NCI-H1417 treated with DMSO at 0.1 percent for 48 hours (cell line): ENCODE data around the gene CTRB1.
"Not testable (repeated sequence)": the region's sequence is repeated elsewhere in the genome, so short reads cannot be mapped to it uniquely, and the experiment has no call there.

Source experiments
- DNase-seq: peaks from one replicate; lab custom pipeline; 2025; lab: John Stamatoyannopoulos, UW

The CTRB1 gene

DNA sequence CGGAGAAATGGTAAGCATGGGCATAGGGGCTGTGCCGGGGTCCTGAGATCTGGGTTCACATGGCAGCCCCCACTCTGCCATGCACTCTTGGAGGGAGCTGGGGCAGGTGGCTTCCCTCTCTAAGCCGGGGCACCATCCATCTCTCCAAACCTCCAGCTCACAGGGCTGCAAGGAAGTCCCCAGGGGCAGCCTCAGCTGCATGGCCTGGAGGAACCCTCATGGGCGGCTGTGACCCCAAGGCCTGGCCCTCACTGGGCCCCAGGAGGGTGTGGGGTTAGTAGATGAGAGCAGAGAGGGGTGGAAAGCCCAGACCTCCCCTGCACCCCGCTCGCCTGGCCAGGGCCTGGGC is 14.4 kb upstream of the CTRB1 start:
- no peak for DNase-seq

DNA sequence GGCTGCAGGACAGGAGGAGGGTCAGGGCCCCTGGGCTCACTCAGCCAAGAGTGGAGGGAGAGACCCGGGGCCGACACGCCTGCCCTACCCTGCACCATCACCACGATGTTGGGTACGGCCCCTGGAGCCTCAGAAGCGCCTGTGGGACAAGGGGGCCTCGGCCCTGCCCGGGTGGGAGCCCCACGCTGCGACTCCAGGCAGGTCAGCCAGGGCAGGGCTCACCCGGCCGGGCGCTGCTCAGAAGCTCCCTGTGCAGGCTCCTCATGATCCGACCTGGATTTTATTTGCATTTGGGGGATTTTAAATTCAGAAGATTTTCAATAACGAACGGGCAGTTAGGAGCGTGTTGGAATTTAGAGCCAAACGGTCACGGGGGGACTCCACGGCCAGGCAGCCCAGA is 13.9 kb upstream of the CTRB1 start:
- not testable (repeated sequence) for DNase-seq

DNA sequence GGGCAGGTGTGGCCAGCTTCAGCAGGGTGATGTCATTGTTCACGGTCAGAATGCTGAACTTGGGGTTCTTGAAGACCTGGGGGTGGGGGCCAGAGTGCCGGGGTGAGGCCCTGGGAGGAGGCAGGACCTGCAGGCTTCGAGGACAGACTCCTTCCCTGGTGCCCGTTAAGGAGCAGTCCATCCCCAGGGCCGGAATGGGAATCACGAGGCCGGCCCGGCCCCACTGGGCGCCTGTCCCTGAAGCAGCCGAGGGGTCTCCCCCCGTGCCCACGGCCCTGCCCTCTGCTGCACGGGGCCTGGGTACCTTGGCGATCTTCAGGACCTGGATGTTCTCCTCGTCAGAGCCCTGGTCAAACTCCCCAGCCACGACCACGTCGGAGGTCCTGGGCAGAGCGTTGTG is 13.3 kb upstream of the CTRB1 start:
- DNase-seq: not testable (repeated sequence)

DNA sequence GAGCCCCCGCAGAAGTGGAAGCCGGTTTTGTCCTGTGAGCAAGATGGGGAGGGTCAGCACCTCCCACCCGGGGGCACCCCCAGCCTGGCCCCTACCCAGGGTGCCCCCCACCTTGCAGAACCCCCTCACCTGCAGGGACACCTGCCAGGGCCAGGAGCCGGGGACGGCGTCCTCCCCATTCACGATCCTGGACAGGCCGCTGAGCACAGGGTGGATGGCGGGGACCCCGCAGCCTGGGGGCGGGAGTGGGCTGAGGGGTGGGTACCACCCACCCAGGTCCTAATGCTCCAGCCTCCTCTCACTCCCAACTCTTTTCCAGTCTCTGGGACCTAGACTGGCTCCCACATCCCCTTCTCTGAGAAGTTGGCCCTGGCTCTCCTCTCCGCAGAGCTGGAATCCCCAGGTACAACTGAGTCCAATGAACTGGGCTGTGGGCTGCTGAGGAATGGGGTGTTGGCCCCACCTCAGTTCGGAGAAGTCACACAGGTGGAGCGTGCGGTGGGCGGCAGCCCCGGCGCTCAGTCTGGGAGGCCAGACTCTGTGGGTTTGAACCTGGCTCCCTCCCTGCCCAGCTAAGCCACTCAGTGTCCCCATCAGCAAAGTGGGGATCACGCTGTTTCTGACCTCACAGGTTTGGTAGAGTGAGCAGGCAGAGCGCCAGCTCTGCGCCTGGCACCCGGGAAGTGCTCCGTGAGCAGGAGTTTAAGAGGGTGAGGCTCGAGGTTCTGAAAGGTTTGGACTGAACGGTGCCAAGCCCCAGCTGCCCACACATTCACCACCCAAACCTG is 12.6 kb upstream of the CTRB1 start:
- not testable (repeated sequence) for DNase-seq

DNA sequence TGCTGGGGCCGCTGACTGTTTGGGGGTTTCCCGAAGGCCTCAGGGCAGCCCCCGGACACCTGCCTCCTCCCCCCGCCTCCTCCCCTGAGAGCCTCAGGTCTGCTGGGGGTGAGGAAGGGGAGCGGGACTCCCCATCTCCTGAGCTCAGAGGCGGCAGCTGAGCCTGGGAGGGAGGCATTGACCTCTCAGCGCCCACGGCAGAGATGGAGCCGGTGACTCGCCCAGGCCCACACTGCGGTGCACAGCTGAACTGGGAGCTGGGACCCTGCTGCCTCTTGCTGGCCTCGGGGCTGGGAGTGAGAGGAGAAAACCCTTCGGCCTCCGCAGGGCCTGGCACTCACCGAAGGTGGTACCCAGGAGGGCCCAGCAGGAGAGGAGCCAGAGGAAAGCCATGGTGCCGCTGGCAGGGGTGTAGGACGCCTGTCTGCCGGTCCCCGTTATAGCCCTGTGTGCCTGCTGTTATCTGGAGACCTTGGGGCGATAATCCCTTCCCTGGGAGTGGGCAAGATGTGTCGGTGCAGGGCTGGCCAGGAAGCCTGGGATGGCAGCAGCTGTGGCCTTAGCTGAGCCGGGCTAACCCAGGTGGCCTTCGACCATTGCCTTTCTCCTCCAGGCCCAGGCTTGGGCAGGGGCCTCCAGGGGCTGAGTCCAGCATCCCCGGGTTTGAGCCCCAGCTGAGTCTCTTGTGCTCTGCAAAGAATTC is 11.9 kb upstream of the CTRB1 start, which contains the start of gene CTRB2:
Gene CTRB2, minus strand, starts transcription at position 413 of the 703 bp plus-strand sequence. Its CDS starts 20 bp downstream, at position 393.
- no peak for DNase-seq

DNA sequence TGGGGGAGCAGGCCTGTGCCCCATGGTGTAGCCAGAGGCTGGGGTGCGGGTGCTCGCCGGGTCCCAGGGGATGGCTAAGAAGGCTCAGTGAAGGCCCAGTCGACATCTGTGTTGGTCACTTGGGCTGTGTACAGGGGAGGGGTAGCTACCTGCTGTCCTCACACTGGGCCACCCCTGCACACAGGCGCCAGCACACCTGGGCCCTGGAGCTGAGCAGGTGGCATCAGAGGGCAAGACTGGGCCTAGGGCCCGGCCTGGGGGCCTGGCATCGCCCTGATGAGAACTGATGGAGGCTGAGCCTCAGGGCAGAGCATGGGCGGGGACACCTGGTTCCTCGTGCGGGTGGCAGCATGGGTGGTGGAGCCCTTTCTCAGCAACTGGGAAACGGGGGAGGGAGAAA is 11.0 kb upstream of the CTRB1 start:
- DNase-seq: no peak

DNA sequence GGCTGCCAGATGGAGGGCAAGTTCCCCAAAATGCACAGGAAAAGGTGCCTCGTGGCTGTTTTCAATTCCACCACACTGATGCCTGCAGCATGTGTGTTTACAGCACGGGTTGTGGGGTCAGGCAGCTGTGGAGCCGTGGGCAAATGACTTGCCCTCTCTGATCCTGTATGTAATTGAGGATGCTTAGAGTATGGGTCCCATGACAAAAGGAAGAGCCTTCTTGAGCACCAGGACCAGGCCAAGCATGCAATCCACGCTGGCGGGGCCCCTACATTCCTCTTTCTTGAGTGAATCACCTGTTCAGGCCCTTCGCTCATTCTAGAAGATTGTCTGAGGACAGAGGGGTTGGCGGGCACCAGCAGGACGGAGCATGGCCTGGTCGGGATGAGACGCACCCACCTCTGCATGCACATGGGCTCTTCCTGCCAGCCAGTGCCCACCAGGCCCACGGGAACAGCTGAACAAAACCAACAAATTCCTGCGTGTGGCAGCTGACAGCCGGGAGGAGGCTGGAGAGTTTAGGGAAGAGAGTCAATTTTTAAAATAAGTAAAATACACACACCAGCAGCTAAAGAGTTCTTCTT is 10.5 kb upstream of the CTRB1 start:
- no peak for DNase-seq

DNA sequence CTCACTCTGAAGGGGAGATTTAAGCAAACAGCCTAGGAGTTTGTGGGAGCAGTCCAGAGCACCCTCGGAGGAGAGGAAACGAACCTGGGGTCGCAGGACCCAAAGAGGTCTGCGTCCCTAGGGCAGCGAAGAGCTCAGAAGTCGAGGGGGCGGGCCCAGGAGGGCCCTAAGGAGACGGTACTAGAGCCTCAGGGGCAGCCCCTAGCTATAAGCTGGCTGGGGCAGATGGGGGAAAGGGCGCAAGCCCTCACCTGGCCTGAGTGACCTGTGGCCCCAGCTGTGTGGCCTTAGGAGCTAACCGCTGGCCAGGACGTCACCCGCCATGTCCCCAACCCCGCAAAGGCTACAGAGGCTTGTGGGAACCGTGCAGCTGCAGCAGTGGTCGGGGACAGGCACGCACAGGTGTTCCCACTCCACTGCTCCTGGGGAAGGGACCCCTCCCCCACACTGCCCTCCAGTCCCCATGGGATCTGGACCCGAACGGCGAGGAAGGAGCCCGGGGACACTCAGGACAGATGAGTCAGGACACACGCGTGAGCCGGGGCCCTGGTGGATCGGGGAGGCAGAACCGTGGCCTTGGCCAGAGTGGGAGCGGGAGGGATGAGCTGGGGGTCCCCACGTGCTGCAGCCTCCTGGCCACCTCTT is 9.8 kb upstream of the CTRB1 start:
- no peak for DNase-seq

DNA sequence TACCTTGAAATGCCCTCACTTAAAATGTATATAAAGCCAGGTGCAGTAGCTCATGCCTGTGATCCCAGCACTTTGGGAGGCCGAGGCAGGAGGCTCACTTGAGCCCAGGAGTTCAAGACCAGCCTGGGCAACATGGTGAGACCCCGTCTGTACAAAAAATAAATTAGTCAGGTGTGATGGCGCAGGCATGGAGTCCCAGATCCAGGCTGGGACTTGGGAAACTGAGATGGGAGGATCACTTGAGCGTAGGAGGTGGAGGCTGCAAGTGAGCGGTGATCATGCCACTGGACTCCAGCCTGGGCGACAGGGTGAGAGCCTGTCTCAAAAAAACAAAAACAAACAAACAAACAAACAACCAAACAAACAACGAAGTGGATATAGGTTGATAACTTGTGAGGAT is 9.3 kb upstream of the CTRB1 start:
- DNase-seq: not testable (repeated sequence)

DNA sequence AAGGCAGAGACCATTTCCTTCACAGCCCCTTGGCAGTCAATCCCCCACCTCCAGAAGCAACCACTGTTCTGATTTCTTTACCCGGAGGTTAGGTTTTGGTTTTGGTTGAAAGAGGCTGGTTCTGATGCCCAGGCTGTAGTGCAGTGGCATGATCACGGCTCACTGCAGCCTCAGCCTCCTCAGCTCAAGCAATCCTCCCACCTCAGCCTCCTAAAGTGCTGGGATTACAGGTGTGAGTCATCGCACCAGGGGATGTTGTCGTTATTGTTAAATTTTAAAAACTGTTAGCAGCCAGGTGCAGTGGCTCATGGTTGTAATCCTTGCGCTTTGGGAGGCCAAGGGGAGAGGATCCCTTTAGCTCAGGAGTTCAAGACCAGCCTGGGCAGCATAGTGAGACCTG is 8.8 kb upstream of the CTRB1 start:
- DNase-seq: no peak

DNA sequence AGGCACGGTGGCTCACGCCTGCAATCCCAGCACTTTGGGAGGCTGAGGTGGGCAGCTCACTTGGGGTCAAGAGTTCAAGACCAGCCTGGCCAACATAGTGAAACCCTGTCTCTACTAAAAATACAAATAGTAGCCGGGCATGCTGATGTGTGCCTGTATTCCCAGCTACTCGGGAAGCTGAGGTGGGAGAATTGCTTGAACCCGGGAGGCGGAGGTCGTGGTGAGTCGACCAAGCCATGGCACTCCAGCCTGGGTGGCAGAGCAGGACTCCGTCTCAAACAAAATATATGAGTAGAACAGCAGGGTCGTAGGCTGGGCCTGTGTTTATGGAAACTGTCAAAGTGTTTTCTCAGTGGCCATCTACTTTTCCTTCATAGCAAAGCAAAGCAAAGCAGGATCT is 7.5 kb upstream of the CTRB1 start:
- DNase-seq: not testable (repeated sequence)

DNA sequence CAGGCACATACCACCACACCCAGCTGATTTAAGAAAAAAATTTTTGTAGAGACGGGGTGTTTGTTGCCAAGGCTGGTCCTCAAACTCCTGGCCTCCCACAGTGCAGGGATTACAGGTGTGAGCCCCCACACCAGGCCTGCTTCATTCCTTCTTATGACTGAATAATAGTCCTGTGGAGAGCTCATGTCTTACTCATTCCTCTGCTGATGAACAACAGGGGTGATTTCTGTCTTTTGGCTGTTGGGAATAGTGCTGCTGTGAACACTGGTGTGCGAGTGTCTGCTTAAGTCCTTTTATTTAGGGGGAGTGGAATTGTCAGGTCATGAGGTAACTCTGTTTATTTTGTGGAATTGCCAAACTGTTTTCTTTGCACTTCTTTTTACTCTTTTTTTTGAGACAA is 2.7 kb upstream of the CTRB1 start:
- DNase-seq: no peak

DNA sequence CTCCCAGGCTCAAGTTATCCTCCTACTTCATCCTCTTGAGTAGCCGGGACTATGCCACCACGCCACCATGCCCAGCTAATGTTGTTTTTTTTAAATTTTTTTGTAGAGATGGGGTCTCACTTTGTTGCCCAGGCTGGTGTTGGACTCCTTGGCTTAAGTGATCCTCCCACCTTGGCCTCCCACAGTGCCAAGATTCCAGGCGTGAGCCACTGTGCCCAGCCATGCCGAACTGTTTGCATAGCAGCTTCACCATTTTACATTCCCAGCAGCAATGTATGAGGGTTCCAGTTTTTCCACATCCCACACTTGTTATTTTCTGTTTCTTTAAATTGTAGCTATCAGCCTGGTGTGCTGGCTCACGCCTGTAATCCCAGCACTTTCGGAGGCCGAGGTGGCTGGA is 2.2 kb upstream of the CTRB1 start:
- DNase-seq: no peak

DNA sequence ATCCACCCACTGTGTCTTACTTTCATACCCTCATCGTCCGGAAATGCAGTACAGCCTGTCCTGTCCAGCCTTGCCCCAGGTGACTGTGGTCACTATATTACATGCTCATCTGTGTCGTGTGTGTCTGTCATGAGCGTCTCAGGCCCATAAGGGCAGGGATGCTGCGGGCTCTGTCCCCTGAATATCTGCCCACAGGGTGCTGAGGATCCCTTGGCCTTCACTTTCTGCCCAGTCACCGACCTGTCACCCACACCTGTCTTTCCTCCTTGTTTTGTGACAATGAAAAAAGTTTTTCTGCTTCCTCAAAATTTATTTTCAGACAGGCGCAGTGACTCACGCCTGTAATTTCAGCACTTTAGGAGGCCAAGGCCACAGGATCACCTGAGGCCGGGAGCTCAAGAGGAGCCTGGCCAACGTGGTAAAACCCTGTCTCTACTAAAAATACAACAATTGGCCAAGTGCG is 1.4 kb upstream of the CTRB1 start:
- no peak for DNase-seq

DNA sequence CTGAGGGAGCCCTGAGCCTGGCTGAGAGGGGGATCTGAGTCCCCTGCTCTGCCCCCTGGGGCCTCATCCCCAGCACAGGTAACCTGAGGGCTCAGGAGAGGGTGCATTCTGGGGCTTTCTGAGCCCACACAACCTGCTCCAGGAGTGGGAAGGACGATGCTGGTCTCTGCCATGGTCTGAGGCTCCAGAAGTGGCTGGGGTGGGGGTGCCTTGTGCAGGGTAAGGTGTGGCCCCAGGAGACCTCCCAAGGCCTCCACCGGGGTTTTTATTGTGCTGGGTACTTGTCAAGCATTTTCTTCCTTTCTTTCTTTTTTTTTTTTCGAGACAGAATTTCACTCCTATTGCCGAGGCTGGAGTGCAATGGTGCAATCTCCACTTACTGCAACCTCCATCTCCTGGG is 300 bp downstream of the CTRB1 start:
- no peak for DNase-seq

DNA sequence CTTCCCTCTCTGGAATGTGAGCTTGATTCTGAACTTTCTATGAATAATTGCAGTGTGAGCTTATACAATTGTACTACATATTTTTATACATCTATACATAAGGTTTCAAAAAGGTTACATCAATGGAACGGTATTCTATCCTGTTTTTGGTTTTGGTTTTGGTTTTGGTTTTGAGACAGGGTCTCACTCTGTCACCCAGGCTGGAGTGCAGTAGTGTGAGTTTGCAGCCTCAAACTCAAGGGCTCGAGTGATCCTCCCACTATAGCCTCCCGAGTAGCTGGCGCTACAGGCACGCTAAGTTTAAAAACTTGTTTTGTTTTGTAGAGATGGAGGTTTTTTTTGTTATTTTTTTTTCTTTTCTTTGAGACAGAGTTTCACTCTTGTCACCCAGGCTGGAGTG is 1.1 kb downstream of the CTRB1 start:
- DNase-seq: no peak

DNA sequence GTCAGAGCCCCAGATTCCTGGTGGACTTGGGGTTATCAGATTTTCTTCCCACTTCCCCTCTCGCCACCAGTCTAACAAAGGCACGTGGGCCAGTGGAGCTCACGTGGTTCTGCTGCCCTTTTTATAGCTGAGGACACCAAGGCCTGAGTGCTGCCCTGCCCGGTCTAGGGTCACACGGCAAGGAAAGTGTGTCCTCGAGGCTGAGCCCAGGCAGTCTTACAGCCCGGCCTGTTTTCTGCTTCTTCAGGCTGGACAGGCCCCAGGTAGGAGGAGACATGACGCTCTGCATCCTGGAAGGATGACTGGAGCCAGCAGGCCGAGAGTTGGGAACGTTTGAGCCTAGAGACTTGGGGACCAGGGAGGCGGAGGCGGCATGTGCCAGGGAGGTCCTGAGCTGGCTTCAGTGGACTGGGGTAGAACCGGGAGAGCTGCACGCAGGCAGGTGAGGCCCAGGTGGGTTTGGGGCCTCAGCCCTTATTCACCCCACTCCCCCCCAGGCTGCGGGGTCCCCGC is 3.5 kb downstream of the CTRB1 start:
- DNase-seq: no peak

DNA sequence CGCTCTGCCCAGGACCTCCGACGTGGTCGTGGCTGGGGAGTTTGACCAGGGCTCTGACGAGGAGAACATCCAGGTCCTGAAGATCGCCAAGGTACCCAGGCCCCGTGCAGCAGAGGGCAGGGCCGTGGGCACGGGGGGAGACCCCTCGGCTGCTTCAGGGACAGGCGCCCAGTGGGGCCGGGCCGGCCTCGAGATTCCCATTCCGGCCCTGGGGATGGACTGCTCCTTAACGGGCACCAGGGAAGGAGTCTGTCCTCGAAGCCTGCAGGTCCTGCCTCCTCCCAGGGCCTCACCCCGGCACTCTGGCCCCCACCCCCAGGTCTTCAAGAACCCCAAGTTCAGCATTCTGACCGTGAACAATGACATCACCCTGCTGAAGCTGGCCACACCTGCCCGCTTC is 4.3 kb downstream of the CTRB1 start:
- DNase-seq: not testable (repeated sequence)

DNA sequence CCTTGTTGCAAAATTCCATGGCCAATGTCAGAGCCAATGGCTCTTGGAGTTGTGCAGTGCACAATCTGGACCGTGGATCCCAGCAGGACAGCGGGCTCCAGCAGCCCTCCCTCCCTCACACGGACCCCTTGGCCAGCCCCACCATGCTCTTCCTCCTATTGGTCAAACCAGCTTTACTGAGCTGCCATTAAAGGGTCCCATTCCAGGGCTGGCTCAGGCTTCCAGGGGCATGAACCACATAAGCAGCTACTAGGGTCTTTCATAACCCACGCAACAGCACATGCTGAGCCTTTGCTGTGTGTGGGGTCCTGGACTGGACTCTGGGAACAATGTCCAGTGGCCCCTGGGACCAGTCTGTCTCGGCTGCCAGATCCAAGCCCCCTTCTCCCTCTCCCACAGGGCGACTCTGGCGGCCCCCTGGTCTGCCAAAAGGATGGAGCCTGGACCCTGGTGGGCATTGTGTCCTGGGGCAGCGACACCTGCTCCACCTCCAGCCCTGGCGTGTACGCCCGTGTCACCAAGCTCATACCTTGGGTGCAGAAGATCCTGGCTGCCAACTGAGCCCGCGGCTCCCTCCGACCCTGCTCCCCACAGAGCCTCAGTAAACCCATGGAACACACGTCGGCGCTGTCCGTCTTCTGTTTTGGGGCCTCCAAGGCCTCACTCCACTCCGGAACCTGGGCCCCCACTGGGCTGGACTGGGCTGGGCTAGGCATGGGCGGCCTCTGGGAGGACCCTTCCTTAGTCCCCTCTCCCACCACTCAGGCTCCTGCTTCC is 5.7 kb downstream of the CTRB1 start:
- no peak for DNase-seq

DNA sequence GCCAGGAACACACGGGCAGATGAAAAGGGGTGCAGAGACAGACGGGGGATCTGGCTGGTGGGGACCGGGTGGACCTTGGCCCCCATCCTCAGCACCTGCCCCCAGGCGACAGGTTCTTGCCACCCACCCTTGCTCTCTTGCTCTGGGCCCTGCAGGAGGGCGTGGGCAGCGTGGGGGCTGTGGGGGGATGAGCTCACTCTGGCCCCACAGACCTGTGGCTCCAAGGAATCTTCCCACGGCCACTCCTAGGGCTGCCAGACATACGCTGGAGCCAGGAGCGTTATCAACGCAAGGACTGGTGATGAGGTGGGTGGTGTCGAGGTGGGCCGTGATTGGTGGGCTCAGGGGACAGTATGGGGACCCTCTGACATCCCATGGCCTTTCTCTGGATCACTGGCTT is 6.3 kb downstream of the CTRB1 start:
- DNase-seq: no peak

DNA sequence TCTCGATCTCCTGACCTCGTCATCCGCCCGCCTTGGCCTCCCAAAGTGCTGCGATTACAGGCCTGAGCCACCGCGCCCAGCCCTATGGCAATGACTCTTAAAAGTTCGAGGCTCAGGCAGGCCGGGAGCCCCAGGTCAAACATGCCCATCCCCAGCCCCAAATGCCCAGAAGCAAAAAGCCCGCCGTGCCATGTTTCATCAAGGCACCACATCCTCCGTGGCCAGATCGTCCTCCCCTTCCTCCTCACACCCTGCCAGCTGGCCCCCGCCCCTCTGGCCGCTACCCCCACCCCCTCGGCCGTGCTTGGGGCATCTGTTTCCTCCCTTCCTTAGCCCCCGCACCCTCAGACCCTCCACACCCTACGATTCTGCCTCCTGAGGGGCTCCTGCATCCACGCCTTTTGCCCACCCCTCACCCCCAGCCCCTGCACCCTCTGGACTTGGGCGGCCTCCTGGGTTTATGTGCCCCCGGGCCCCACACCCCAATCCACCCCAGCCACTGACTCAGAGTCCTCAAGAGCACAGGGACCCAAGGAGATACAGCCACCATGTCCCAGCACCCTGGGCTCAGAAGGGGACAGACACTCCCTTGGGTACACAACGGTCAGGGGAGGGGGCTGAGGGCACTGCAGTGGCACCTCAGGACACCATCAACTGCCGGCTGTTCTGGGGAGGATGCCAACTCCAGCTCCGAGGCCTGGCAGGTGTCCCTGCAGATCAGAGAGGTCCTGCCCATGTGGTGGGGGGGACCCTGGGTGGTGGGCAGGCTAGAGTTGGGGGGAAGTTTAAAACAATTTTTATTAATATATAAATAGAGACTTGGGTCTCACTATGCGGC is 7.1 kb downstream of the CTRB1 start:
- DNase-seq: no peak
